Measurements from ENCODE around the gene CD48. TPM values are rescaled to one million over a fixed set of nuclear protein-coding genes. Genes with fewer than 3 reads are reported as not detected.

CD48 gene
- total and polyA plus RNA-seq, 4 donors = 2.5 to 10.0 (median 5.1) TPM

DNA sequence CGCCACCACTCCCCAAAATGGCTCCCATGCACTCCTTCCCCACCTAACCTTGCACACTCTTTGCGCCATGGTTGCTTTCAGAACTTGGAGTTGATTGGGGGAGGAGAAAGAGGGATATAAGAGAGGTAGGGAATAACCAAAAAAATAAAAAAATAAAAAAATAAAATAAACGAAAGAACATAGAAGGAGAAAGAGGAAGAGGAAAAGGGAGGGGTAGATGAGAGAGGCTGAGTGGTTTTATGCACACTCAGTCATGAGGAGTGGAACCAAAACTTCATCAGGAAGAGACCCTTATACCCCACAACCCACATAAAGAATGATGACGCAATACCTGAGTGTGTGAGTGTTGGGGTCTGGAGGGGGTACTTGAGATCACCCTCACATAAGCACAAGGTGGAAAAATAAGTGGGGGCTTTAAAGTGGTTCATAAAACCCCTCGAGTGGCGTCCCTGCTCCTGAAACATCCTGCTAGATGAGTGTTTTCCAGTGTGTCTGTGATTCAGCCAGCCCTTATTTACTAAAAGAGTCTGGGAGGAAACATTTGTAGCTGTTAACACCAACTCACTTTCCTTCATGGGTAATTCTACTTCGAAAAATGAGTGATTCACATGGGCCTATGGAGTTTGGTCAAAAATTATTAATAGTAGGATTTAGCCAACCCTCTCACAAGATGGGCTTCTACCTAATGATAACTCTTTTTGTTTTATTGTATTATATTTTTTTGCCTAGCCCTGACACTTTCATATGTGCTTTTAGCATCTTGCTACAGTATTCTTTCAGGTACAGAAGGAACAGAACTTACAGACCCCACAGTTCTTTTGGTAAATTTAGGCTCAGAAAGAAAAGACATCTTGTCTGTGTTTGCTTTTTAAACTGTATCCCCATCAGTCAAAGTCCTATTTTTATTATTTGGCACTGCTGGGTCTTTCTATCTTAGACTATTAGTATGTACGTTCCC, 70.0 kb downstream of the CD48 start:
- Histone ChIP-seq H3K9me3 (ENCODE audit: control insufficient read depth in 4 of 4, low read length in 3 of 4) (no peaks in the 10 kb centered on the region), H3K36me3 (ENCODE audit: control insufficient read depth in 4 of 4, insufficient read depth in 3 of 4, low read depth in 1 of 4, low read length in 3 of 4) (no peaks in the 10 kb centered on the region), H3K27ac (ENCODE audit: low read depth in 1 of 2, low read length in 2 of 2) (no peak overlapping the region), H3K9ac (ENCODE audit: low read depth in 1 of 2, low read length in 2 of 2) (no peak overlapping the region), H3K4me1 (ENCODE audit: control insufficient read depth in 4 of 4, insufficient read depth in 4 of 4, low read length in 3 of 4) (peaks cover 7 to 20% (median 20%) of the 10 kb centered on the region in 4 donors), H3K27me3 (ENCODE audit: control insufficient read depth in 4 of 4, insufficient read depth in 4 of 4, low read length in 3 of 4) (no peaks in the 10 kb centered on the region), H3K4me3 (ENCODE audit: low read depth in 1 of 3, low read length in 3 of 3) (no peak overlapping the region)
- 86% methylated on average over 8 of the region's 8 CpGs for WGBS
- no peak for DNase-seq (ENCODE audit: low spot score)
- no peak for TF ChIP-seq FOXA1 (IDR thresholded peaks at IDR 0.05)
- TF ChIP-seq, protein P1, sequence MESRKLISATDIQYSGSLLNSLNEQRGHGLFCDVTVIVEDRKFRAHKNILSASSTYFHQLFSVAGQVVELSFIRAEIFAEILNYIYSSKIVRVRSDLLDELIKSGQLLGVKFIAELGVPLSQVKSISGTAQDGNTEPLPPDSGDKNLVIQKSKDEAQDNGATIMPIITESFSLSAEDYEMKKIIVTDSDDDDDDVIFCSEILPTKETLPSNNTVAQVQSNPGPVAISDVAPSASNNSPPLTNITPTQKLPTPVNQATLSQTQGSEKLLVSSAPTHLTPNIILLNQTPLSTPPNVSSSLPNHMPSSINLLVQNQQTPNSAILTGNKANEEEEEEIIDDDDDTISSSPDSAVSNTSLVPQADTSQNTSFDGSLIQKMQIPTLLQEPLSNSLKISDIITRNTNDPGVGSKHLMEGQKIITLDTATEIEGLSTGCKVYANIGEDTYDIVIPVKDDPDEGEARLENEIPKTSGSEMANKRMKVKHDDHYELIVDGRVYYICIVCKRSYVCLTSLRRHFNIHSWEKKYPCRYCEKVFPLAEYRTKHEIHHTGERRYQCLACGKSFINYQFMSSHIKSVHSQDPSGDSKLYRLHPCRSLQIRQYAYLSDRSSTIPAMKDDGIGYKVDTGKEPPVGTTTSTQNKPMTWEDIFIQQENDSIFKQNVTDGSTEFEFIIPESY (IDR thresholded peaks at IDR 0.05) = no peak

DNA sequence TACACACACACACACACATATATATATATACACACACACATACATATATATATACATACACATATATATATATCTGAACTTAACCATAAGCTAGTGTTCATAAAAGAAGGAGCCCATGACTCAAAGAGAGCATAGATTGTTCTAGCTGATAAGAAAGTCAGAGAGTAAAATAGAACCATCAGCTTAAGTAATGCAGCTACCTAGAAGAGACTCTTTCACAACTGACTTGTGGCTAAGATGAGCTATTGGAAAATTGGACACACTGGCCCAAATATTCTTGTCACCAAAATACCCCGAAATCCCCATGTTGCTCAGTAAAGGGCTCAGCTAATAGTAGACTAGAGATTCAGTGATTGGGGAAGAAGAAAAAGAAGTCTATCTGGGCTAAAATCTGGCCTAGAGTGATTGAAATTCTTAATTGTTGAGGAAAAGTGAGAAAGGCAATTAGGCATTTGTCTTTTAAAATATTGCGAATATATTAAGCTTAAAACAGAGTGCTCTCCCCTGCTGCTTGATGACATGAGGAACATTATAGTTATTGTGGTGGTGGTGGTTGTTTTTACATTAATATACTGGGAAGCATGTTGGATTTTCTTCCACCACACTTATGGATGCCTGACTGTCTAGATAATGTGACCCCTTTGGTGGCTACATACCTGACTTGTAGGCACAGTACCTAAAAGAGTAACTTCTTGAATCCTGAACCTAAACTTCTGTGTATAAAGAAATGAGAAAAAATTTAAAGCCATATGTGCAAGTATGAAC, 71.1 kb downstream of the CD48 start:
- no peak for DNase-seq (ENCODE audit: low spot score)
- Histone ChIP-seq H3K27me3 (ENCODE audit: control insufficient read depth in 4 of 4, insufficient read depth in 4 of 4, low read length in 3 of 4) (no peaks in the 10 kb centered on the region), H3K9me3 (ENCODE audit: control insufficient read depth in 4 of 4, low read length in 3 of 4) (no peaks in the 10 kb centered on the region), H3K27ac (ENCODE audit: low read depth in 1 of 2, low read length in 2 of 2) (peak overlapping the region in 1 of 2 donors; percentile 12), H3K9ac (ENCODE audit: low read depth in 1 of 2, low read length in 2 of 2) (no peak overlapping the region), H3K4me1 (ENCODE audit: control insufficient read depth in 4 of 4, insufficient read depth in 4 of 4, low read length in 3 of 4) (peaks cover 7 to 20% (median 20%) of the 10 kb centered on the region in 4 donors), H3K4me3 (ENCODE audit: low read depth in 1 of 3, low read length in 3 of 3) (no peak overlapping the region), H3K36me3 (ENCODE audit: control insufficient read depth in 4 of 4, insufficient read depth in 3 of 4, low read depth in 1 of 4, low read length in 3 of 4) (no peaks in the 10 kb centered on the region)
- WGBS = 94% methylated on average over 2 of the region's 2 CpGs
- TF ChIP-seq, protein P2, sequence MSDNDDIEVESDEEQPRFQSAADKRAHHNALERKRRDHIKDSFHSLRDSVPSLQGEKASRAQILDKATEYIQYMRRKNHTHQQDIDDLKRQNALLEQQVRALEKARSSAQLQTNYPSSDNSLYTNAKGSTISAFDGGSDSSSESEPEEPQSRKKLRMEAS (IDR thresholded peaks at IDR 0.05) = no peak
- TF ChIP-seq SP1 (IDR thresholded peaks at IDR 0.05) (no peak), FOXA1 (IDR thresholded peaks at IDR 0.05) (no peak), HNF4A (conservative IDR thresholded peaks at IDR 0.05) (no peak), RXRA (IDR thresholded peaks at IDR 0.05) (no peak), NR2F2 (IDR thresholded peaks at IDR 0.05) (no peak), RAD21 (IDR thresholded peaks at IDR 0.05) (no peak), TAF1 (conservative IDR thresholded peaks at IDR 0.05) (no peak), EGR1 (IDR thresholded peaks at IDR 0.05; ENCODE audit: low read depth in 2 of 2) (no peak), HNF4G (IDR thresholded peaks at IDR 0.05) (no peak), YY1 (IDR thresholded peaks at IDR 0.05) (no peak), JUND (IDR thresholded peaks at IDR 0.05) (no peak), FOXA2 (IDR thresholded peaks at IDR 0.05) (no peak), GABPA (IDR thresholded peaks at IDR 0.05 in 1 of 2, conservative IDR thresholded peaks at IDR 0.05 in 1 of 2) (no peak)
- TF ChIP-seq, protein P3, sequence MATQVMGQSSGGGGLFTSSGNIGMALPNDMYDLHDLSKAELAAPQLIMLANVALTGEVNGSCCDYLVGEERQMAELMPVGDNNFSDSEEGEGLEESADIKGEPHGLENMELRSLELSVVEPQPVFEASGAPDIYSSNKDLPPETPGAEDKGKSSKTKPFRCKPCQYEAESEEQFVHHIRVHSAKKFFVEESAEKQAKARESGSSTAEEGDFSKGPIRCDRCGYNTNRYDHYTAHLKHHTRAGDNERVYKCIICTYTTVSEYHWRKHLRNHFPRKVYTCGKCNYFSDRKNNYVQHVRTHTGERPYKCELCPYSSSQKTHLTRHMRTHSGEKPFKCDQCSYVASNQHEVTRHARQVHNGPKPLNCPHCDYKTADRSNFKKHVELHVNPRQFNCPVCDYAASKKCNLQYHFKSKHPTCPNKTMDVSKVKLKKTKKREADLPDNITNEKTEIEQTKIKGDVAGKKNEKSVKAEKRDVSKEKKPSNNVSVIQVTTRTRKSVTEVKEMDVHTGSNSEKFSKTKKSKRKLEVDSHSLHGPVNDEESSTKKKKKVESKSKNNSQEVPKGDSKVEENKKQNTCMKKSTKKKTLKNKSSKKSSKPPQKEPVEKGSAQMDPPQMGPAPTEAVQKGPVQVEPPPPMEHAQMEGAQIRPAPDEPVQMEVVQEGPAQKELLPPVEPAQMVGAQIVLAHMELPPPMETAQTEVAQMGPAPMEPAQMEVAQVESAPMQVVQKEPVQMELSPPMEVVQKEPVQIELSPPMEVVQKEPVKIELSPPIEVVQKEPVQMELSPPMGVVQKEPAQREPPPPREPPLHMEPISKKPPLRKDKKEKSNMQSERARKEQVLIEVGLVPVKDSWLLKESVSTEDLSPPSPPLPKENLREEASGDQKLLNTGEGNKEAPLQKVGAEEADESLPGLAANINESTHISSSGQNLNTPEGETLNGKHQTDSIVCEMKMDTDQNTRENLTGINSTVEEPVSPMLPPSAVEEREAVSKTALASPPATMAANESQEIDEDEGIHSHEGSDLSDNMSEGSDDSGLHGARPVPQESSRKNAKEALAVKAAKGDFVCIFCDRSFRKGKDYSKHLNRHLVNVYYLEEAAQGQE (IDR thresholded peaks at IDR 0.05) = no peak
- TF ChIP-seq, protein P1 (IDR thresholded peaks at IDR 0.05) = no peak
- TF ChIP-seq, protein P4, sequence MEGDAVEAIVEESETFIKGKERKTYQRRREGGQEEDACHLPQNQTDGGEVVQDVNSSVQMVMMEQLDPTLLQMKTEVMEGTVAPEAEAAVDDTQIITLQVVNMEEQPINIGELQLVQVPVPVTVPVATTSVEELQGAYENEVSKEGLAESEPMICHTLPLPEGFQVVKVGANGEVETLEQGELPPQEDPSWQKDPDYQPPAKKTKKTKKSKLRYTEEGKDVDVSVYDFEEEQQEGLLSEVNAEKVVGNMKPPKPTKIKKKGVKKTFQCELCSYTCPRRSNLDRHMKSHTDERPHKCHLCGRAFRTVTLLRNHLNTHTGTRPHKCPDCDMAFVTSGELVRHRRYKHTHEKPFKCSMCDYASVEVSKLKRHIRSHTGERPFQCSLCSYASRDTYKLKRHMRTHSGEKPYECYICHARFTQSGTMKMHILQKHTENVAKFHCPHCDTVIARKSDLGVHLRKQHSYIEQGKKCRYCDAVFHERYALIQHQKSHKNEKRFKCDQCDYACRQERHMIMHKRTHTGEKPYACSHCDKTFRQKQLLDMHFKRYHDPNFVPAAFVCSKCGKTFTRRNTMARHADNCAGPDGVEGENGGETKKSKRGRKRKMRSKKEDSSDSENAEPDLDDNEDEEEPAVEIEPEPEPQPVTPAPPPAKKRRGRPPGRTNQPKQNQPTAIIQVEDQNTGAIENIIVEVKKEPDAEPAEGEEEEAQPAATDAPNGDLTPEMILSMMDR (IDR thresholded peaks at IDR 0.05; ENCODE audit: low read depth, low read length, missing input control) = no peak
- TF ChIP-seq, protein P5, sequence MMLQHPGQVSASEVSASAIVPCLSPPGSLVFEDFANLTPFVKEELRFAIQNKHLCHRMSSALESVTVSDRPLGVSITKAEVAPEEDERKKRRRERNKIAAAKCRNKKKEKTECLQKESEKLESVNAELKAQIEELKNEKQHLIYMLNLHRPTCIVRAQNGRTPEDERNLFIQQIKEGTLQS (IDR thresholded peaks at IDR 0.05) = no peak

Measured in liver (tissue), 9 donors.